Mucosa of descending colon (tissue), 3 donors: ENCODE results near the gene ZNF148. TPM values are rescaled to one million over a fixed set of nuclear protein-coding genes. Genes with fewer than 3 reads are reported as not detected.

Experiments used
- ATAC-seq: fragments of 200-7000 bp; cut with Tn5 transposase; one replicate; pipeline ENCODE4 v1.9.1; 2020; ENCODE audit warnings: mild to moderate bottlenecking, moderate library complexity
- DNase-seq, 3 donors: peaks; one replicate each; pipeline ENCODE4 v3.0.0-alpha.2; 2020
- H3K36me3 ChIP-seq: fragments of 200-600 bp; one replicate; pipeline ENCODE4 v1.8.0; 2021; ENCODE audit warnings: low read depth, mild to moderate bottlenecking
- H3K4me1 ChIP-seq: fragments of 200-600 bp; one replicate; pipeline ENCODE4 v1.8.0; 2021; ENCODE audit warnings: low read depth, mild to moderate bottlenecking
- H3K4me3 ChIP-seq: fragments of 200-600 bp; one replicate; pipeline ENCODE4 v1.8.0; 2021; ENCODE audit warnings: mild to moderate bottlenecking
- H3K9me3 ChIP-seq: fragments of 200-600 bp; one replicate; pipeline ENCODE4 v1.8.0; 2021; ENCODE audit warnings: mild to moderate bottlenecking
- intact Hi-C, 2 donors: fragments of 100-400 bp; cut with DNase I in 1 of 2; cut with micrococcal nuclease in 1 of 2; formaldehyde crosslinking; loops; one replicate each; pipeline versions ENCODE4 v1.11.0 to v1.11.1; 2022; cut with DNase I, micrococcal nuclease
- total RNA-seq, 3 donors: library from RNA; stranded (reverse); fragmentation: NEBNext Ultra II Directional in 2 of 3; extraction: Animal tissue kit (Norgen Biotek cat#: 25700) in 2 of 3; gene quantifications; one replicate each; pipeline versions ENCODE4 v1.2.1 to v1.2.4, GENCODE V29; 2021 to 2023
- TF ChIP-seq, protein P1 (sequence below): fragments of 200-600 bp; IDR thresholded peaks from one replicate; pipeline ENCODE4 v1.8.0; 2022; ENCODE audit warnings: antibody characterized with exemption, mild to moderate bottlenecking
- donor health status: DM: no; HTN: no; CAD: no; lungs with moderate emphysema.
- donor health status: DM: no; HTN: no; CAD: no.
- donor health status: DM: no; HTN: yes; CAD: no.

The ZNF148 gene
- total RNA-seq, 3 donors from 2014 or later = 39.8 to 79.5 (median 42.6) TPM

DNA sequence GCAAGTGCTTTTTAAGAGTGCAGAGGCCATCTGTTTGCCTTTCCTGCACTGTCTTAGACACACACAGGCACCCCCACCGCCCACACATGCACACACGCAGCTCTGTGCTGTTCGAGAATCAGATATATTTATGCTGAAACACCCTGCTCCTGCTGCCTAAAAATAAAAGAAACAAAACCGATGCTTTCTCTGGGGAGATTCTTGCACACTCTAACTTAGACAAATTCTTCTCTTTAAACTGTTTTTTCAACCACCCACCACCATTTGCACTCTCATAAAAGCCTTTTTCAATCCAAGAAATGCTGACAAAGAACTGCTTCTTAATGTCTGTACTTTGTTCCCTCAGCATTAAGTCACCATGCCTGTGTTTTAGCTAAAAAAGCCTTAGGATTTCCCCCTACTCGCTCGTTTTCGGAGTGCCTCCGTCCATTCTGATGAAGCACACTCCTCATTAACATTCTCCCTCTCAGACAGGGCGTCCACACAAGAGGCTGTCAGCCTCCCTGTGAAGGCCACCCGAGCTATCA, 188.8 kb downstream of the ZNF148 start:
- H3K4me1 ChIP-seq = no peaks in the 10 kb centered on the region
- H3K9me3 ChIP-seq = no peaks in the 10 kb centered on the region
- H3K36me3 ChIP-seq = no peaks in the 10 kb centered on the region
- no peak overlapping the region for H3K4me3 ChIP-seq
- intact Hi-C loops = no loop called here
- TF ChIP-seq, protein P1, sequence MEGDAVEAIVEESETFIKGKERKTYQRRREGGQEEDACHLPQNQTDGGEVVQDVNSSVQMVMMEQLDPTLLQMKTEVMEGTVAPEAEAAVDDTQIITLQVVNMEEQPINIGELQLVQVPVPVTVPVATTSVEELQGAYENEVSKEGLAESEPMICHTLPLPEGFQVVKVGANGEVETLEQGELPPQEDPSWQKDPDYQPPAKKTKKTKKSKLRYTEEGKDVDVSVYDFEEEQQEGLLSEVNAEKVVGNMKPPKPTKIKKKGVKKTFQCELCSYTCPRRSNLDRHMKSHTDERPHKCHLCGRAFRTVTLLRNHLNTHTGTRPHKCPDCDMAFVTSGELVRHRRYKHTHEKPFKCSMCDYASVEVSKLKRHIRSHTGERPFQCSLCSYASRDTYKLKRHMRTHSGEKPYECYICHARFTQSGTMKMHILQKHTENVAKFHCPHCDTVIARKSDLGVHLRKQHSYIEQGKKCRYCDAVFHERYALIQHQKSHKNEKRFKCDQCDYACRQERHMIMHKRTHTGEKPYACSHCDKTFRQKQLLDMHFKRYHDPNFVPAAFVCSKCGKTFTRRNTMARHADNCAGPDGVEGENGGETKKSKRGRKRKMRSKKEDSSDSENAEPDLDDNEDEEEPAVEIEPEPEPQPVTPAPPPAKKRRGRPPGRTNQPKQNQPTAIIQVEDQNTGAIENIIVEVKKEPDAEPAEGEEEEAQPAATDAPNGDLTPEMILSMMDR = no peak
- DNase-seq (no peak), ATAC-seq (no peak)

DNA sequence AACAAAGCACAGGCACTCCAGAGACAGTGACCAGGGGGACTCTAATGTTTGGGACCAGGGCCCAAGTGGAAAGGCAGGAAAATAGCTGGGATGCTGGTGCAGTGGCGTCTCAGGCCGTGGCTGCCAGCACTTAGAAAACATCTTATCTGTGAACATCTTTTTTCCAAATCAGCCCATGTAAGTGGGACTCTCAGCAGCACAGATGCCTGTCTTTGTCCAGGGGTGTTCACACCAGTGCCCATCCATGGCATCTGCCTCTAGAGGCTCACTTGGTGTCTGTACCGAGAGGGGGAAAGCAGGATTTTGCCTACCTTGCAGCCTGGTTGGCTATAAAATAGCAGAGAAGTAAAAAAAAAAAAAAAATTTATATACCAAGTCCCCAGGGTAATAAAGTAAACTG, 189.3 kb downstream of the ZNF148 start:
- DNase-seq (no peak), ATAC-seq (no peak)
- intact Hi-C loops = no loop called here
- Histone ChIP-seq H3K36me3 (no peaks in the 10 kb centered on the region), H3K4me1 (no peaks in the 10 kb centered on the region), H3K9me3 (no peaks in the 10 kb centered on the region), H3K4me3 (no peak overlapping the region)
- TF ChIP-seq, protein P1 = no peak

DNA sequence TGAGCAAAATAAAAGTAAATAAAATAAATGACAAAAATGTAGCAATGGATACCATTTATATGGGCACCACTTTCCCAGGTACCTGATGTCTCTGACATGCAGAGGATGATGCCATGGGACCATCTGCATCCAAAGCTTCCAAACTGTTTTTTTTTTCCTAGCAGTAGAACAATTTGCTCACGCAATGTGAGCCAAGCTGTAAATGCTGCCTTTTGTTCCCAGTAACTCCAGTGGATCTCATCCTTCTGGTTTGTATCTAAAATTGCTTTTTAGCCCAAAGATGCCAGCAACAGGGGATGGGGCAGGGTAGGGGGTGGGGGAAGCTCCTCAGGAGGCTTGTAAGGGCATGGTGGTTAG, 195.3 kb downstream of the ZNF148 start:
- TF ChIP-seq, protein P1 = no peak
- DNase-seq (no peak), ATAC-seq (no peak)
- no peaks in the 10 kb centered on the region for H3K9me3 ChIP-seq
- intact Hi-C loops = no loop called here
- H3K4me3 ChIP-seq = no peak overlapping the region
- H3K36me3 ChIP-seq = no peaks in the 10 kb centered on the region
- no peaks in the 10 kb centered on the region for H3K4me1 ChIP-seq

DNA sequence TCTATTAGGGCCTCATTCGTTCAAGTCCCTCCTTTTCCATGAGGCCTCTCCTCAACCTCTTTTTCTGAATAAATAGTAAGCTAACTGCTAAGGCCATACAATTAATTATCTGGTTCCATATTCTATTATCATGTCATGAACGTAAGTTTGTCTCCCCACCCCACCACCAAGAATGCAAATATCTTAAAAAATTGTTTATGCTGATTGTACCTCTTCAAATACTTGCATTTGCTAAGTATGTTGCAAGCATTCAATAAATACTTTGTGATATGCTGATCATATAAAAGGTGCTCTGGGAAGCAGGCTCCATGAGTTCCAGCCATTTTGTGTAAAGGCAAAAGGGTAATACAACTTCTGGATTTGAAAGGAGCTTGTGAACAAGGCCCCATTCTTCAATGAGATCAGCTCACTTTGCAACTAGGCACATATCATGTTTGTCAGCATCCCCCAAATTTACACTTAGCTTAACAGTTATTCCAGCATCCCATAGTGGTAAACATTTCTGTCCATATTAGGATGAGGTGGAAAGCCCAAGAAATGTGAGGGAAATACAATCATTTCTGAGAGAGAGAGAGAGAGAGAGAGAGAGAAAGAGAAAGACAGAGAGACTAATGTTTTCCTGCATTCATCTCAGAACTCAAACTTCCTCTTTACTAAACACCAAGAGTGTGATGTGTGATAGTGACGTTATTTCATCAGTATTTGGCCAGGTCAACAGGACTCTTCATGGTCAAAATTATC, 195.8 kb downstream of the ZNF148 start:
- H3K4me3 ChIP-seq = no peak overlapping the region
- TF ChIP-seq, protein P1 = no peak
- no peaks in the 10 kb centered on the region for H3K36me3 ChIP-seq
- DNase-seq (no peak), ATAC-seq (no peak)
- H3K9me3 ChIP-seq = no peaks in the 10 kb centered on the region
- intact Hi-C loops = no loop called here
- H3K4me1 ChIP-seq = no peaks in the 10 kb centered on the region

DNA sequence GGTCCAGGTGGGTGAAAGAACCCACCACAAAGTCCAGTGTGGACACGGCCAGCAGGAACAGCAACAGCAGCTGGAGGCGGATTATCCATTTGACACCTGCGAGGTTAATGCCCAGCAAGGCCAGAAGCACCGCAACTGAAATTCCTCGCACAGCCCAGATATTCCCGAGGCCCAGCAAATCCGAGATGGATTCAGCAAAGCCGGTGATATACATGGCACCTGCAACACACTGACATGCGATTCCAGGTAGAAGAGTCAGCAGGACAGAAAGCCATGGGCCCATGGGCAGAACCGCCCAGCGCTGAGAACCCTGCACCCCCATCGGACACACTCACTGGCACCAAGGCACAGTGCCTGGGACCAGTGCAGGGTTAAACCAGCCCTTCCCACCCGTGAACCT, 197.4 kb downstream of the ZNF148 start:
- H3K4me3 ChIP-seq = no peak overlapping the region
- intact Hi-C loops = no loop called here
- no peaks in the 10 kb centered on the region for H3K9me3 ChIP-seq
- H3K36me3 ChIP-seq = no peaks in the 10 kb centered on the region
- TF ChIP-seq, protein P1 = no peak
- DNase-seq = no peak
- ATAC-seq = no peak
- H3K4me1 ChIP-seq = no peaks in the 10 kb centered on the region

Other genes with a start within 250 kb of the ZNF148 start
- gene SLC12A8, start 162.6 kb downstream of the ZNF148 start, total RNA-seq = 10 to 100 TPM in 2 of 3 donors, 1 to 10 TPM in 1; 8.0 to 19.3 (median 13.6) TPM
- gene SNX4, start 144.9 kb upstream of the ZNF148 start, total RNA-seq = 10 to 100 TPM; 34.5 to 50.6 (median 46.9) TPM
- 10 to 100 TPM; 17.5 to 33.9 (median 20.0) TPM for gene OSBPL11, start 220.2 kb upstream of the ZNF148 start, total RNA-seq